ENCODE measurements around the gene AUTS2. TPM values are rescaled to one million over a fixed set of nuclear protein-coding genes. Genes with fewer than 3 reads are reported as not detected.

AUTS2 gene
- total RNA-seq, 1 experiment from 2014 or later, result 256 TPM

GRCh38 chr7:69764681-69765080 is 166.4 kb downstream of the AUTS2 start:
- Histone ChIP-seq H3K27ac (ENCODE audit: insufficient read length, low read depth, low read length) (no peak overlapping the region), H3K4me2 (ENCODE audit: insufficient read depth, insufficient read length, low read length) (no peak overlapping the region), H3K9ac (ENCODE audit: extremely low read depth, insufficient read length, low read length) (no peak overlapping the region), H3K4ac (ENCODE audit: low read depth, low read length) (no peak overlapping the region), H3K56ac (ENCODE audit: insufficient read length, low read depth, low read length) (no peak overlapping the region), H4K91ac (ENCODE audit: insufficient read length, low read depth, low read length) (no peak overlapping the region), H4K5ac (ENCODE audit: insufficient read length, low read depth, low read length) (no peak overlapping the region), H3K18ac (ENCODE audit: insufficient read length, low read depth, low read length) (no peak overlapping the region), H3K23me2 (ENCODE audit: insufficient read length, low read depth, low read length, poor library complexity, severe bottlenecking) (no peaks in the 10 kb centered on the region), H2BK12ac (ENCODE audit: insufficient read length, low read depth, low read length) (no peak overlapping the region), H3K23ac (ENCODE audit: insufficient read length, low read depth, low read length) (no peak overlapping the region), H4K8ac (replicated peaks; ENCODE audit: insufficient read length, low read depth, low read length) (no peak overlapping the region), H3T11ph (ENCODE audit: low read length) (no peak overlapping the region), H2AK5ac (ENCODE audit: insufficient read length, low read length) (no peak overlapping the region), H3K79me1 (ENCODE audit: insufficient read depth, low read depth, low read length, poor library complexity, severe bottlenecking) (no peaks in the 10 kb centered on the region), H2BK5ac (ENCODE audit: insufficient read length, low read length) (no peak overlapping the region), H2BK120ac (ENCODE audit: low read depth, low read length, poor library complexity, severe bottlenecking) (no peak overlapping the region), H2AFZ (ENCODE audit: low read length) (no peak overlapping the region), H3K14ac (ENCODE audit: insufficient read depth, low read length) (no peak overlapping the region), H4K20me1 (ENCODE audit: control insufficient read depth, insufficient read depth, insufficient read length) (no peaks in the 10 kb centered on the region), H3K4me1 (ENCODE audit: insufficient read depth, low read length) (no peaks in the 10 kb centered on the region), H3K79me2 (ENCODE audit: insufficient read depth, low read length) (no peaks in the 10 kb centered on the region), H2BK20ac (ENCODE audit: low read depth, low read length, poor library complexity, severe bottlenecking) (no peak overlapping the region), H3K27me3 (ENCODE audit: insufficient read depth, low read length) (no peaks in the 10 kb centered on the region), H3K9me3 (ENCODE audit: control insufficient read depth, low read depth, low read length) (no peaks in the 10 kb centered on the region), H2BK15ac (ENCODE audit: low read depth, low read length) (no peak overlapping the region)
- Mint-ChIP-seq H3K4me1 (peaks cover 9 to 10% of the 10 kb centered on the region in 2 experiments), H3K36me3 (ENCODE audit: insufficient read depth in 1 of 3, low read depth in 3 of 3) (no peaks in the 10 kb centered on the region), H3K4me3 (no peak overlapping the region), H3K27ac (no peak overlapping the region), H3K9me3 (no peaks in the 10 kb centered on the region), H3K27me3 (ENCODE audit: low read depth) (no peaks in the 10 kb centered on the region)
- DNase-seq, result no peak
- TF ChIP-seq CTCF (conservative IDR thresholded peaks at IDR 0.05), result no peak
- no CpG with 5 or more reads among the region's 2 CpGs for WGBS (ENCODE audit: extremely low coverage, insufficient read length, low lambda C conversion rate)

All from H9 (cell line).